MM.1S (cell line): ENCODE data around the gene COL25A1.

Source experiments
- DNase-seq: peaks from one replicate; pipeline ENCODE4 v3.0.0-alpha.2; 2015
- H2AFZ ChIP-seq: fragments of 300-600 bp; sonication (generic); 2 replicates; pipeline ENCODE4 v1.6.0; 2016; ENCODE audit warnings: antibody characterized with exemption, low read length
- H3F3A ChIP-seq: fragments of 300-600 bp; sonication (generic); 2 replicates; pipeline ENCODE4 v1.6.1; 2016; ENCODE audit warnings: mild to moderate bottlenecking, antibody characterized with exemption, low read length, moderate library complexity, mixed read lengths; ENCODE audit not compliant: insufficient read depth
- H3K27ac ChIP-seq: fragments of 300-600 bp; sonication (generic); 2 replicates; pipeline ENCODE4 v1.5.1; 2016; ENCODE audit warnings: mild to moderate bottlenecking, low read length
- H3K27me3 ChIP-seq: fragments of 300-600 bp; sonication (generic); replicated peaks from 2 replicates; pipeline ENCODE4 v1.6.0; 2016; ENCODE audit warnings: low read length; ENCODE audit not compliant: insufficient read depth
- H3K36me3 ChIP-seq: fragments of 300-600 bp; sonication (generic); replicated peaks from 2 replicates; pipeline ENCODE4 v1.6.1; 2016; ENCODE audit warnings: mild to moderate bottlenecking, low read length, mixed read lengths; ENCODE audit not compliant: insufficient read depth
- H3K4me1 ChIP-seq: fragments of 300-600 bp; sonication (generic); 2 replicates; pipeline ENCODE4 v1.6.1; 2016; ENCODE audit warnings: low read length, mixed read lengths
- H3K4me2 ChIP-seq: fragments of 300-600 bp; sonication (generic); 2 replicates; pipeline ENCODE4 v1.6.0; 2016; ENCODE audit warnings: low read depth, low read length
- H3K4me3 ChIP-seq: fragments of 300-600 bp; sonication (generic); 2 replicates; pipeline ENCODE4 v1.5.1; 2016; ENCODE audit warnings: low read length, mixed read lengths
- H3K79me2 ChIP-seq: fragments of 300-600 bp; sonication (generic); 2 replicates; pipeline ENCODE4 v1.6.1; 2016; ENCODE audit warnings: mixed run types, low read length, mixed read lengths
- H3K9ac ChIP-seq: fragments of 300-600 bp; sonication (generic); 2 replicates; pipeline ENCODE4 v1.6.1; 2016; ENCODE audit warnings: low read length, mixed read lengths
- H3K9me2 ChIP-seq: fragments of 300-600 bp; sonication (generic); replicated peaks from 2 replicates; pipeline ENCODE4 v1.6.1; 2016; ENCODE audit warnings: mild to moderate bottlenecking, low read length, mixed read lengths; ENCODE audit not compliant: insufficient read depth
- H3K9me3 ChIP-seq: fragments of 300-600 bp; sonication (generic); replicated peaks from 2 replicates; pipeline ENCODE4 v1.6.1; 2016; ENCODE audit warnings: mild to moderate bottlenecking, low read length, mixed read lengths; ENCODE audit not compliant: insufficient read depth
- H4K20me1 ChIP-seq: fragments of 300-600 bp; sonication (generic); 2 replicates; pipeline ENCODE4 v1.6.1; 2016; ENCODE audit warnings: mild to moderate bottlenecking, low read length, moderate library complexity, mixed read lengths; ENCODE audit not compliant: insufficient read depth
- CTCF ChIP-seq: fragments of 300-600 bp; sonication (generic); IDR thresholded peaks from 2 replicates; pipeline ENCODE4 v1.5.1; 2016; ENCODE audit warnings: antibody characterized with exemption, low read length, mixed read lengths
- EZH2 ChIP-seq: fragments of 300-600 bp; sonication (generic); optimal IDR thresholded peaks from 2 replicates; pipeline ENCODE3; 2017; ENCODE audit warnings: low read depth, mild to moderate bottlenecking, antibody characterized with exemption, low read length, mixed read lengths
- EZH2phosphoT487 ChIP-seq: fragments of 300-600 bp; sonication (generic); IDR thresholded peaks from 2 replicates; pipeline ENCODE4 v1.6.1; 2018; ENCODE audit warnings: antibody characterized with exemption, low read length

COL25A1 gene

DNA sequence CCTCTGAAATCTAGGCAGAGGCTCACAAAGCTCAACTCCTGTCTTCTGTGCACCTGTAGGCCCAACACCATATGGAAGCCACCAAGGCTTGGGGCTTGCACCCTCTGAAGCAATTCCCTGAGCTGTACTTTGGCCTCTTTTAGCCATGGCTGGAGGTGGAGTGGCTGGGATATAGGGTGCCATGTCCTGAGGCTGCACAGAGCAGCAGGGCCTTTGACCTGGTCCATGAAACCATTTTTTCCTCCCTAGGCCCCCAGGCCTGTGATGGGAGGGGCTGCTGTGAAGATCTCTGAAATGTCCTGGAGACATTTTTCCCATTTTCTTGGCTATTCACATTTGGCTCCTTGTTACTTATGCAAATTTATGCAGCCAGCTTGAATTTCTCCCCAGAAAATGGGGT is 20.9 kb upstream of the COL25A1 start:
- H3K36me3 ChIP-seq, result no peaks in the 10 kb centered on the region
- no peaks in the 10 kb centered on the region for H3F3A ChIP-seq
- no peak overlapping the region for H2AFZ ChIP-seq
- H3K79me2 ChIP-seq, result no peaks in the 10 kb centered on the region
- H3K4me3 ChIP-seq, result no peak overlapping the region
- H3K4me1 ChIP-seq, result no peaks in the 10 kb centered on the region
- no peak overlapping the region for H3K27ac ChIP-seq
- no peaks in the 10 kb centered on the region for H4K20me1 ChIP-seq
- no peaks in the 10 kb centered on the region for H3K27me3 ChIP-seq
- DNase-seq, result no peak
- H3K9ac ChIP-seq, result no peak overlapping the region
- no peaks in the 10 kb centered on the region for H3K9me2 ChIP-seq
- no peak overlapping the region for H3K4me2 ChIP-seq
- no peak for TF ChIP-seq EZH2
- no peak for TF ChIP-seq EZH2phosphoT487
- no peak for TF ChIP-seq CTCF
- no peaks in the 10 kb centered on the region for H3K9me3 ChIP-seq

- Histone ChIP-seq H3K9ac (no peak overlapping the region), H3K27me3 (no peaks in the 10 kb centered on the region), H3K9me3 (no peaks in the 10 kb centered on the region), H3K4me3 (no peak overlapping the region), H3K4me2 (no peak overlapping the region), H3K4me1 (no peaks in the 10 kb centered on the region), H2AFZ (no peak overlapping the region), H3K79me2 (no peaks in the 10 kb centered on the region), H4K20me1 (no peaks in the 10 kb centered on the region), H3K9me2 (no peaks in the 10 kb centered on the region), H3K27ac (no peak overlapping the region), H3F3A (no peaks in the 10 kb centered on the region), H3K36me3 (no peaks in the 10 kb centered on the region)
- TF ChIP-seq CTCF (no peak), EZH2 (no peak), EZH2phosphoT487 (no peak)
- no peak for DNase-seq
Observed at GRCh38 chr4:109321232-109321631, 18.8 kb upstream of the COL25A1 start.

DNA sequence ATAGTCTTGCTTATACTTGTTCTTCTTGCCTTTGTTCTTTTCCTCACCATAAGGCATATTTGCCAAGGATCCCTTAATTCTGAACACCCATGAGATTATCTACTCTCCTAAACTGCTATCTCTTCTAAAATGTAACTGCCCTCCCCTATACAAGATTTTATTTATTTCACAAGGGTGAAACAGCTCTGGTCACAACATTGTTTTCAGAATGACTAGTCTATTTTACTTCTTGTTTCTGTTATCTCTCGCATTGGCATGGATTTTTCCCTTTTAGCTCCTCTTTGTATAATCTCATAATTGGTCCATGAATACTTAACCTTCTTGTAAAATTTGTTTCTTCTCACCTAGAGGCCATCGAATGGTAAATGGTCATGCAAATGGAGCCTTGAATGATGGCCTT is 17.2 kb upstream of the COL25A1 start:
- H4K20me1 ChIP-seq, result no peaks in the 10 kb centered on the region
- no peaks in the 10 kb centered on the region for H3K27me3 ChIP-seq
- no peak overlapping the region for H2AFZ ChIP-seq
- no peaks in the 10 kb centered on the region for H3K79me2 ChIP-seq
- H3K4me3 ChIP-seq, result no peak overlapping the region
- H3K27ac ChIP-seq, result no peak overlapping the region
- TF ChIP-seq CTCF, result no peak
- no peak for TF ChIP-seq EZH2
- TF ChIP-seq EZH2phosphoT487, result no peak
- H3K4me1 ChIP-seq, result no peaks in the 10 kb centered on the region
- H3K9ac ChIP-seq, result no peak overlapping the region
- DNase-seq, result no peak
- no peaks in the 10 kb centered on the region for H3K9me3 ChIP-seq
- H3F3A ChIP-seq, result no peaks in the 10 kb centered on the region
- H3K9me2 ChIP-seq, result no peaks in the 10 kb centered on the region
- no peak overlapping the region for H3K4me2 ChIP-seq
- H3K36me3 ChIP-seq, result no peaks in the 10 kb centered on the region

GRCh38 chr4:109319156-109319555 is 16.7 kb upstream of the COL25A1 start:
- no peak for DNase-seq
- no peaks in the 10 kb centered on the region for H3K9me2 ChIP-seq
- no peak overlapping the region for H3K4me2 ChIP-seq
- no peak overlapping the region for H3K9ac ChIP-seq
- no peaks in the 10 kb centered on the region for H3K9me3 ChIP-seq
- no peaks in the 10 kb centered on the region for H3K36me3 ChIP-seq
- no peak for TF ChIP-seq EZH2
- no peak for TF ChIP-seq CTCF
- no peak for TF ChIP-seq EZH2phosphoT487
- H3K27ac ChIP-seq, result no peak overlapping the region
- H2AFZ ChIP-seq, result no peak overlapping the region
- H4K20me1 ChIP-seq, result no peaks in the 10 kb centered on the region
- H3K79me2 ChIP-seq, result no peaks in the 10 kb centered on the region
- no peaks in the 10 kb centered on the region for H3K27me3 ChIP-seq
- H3K4me3 ChIP-seq, result no peak overlapping the region
- H3F3A ChIP-seq, result no peaks in the 10 kb centered on the region
- H3K4me1 ChIP-seq, result no peaks in the 10 kb centered on the region
